HCEC 1CT (cell line): Measurements from ENCODE around the gene INPP5D.
"Not testable (repeated sequence)": the region's sequence is repeated elsewhere in the genome, so short reads cannot be mapped to it uniquely, and the experiment has no call there.

Source experiments
- DNase-seq: peaks from one replicate; pipeline ENCODE4 v3.0.0-alpha.2; 2017

INPP5D gene

GRCh38 chr2:233053928-233054784 lies 6.0 kb upstream of the INPP5D start:
- peak; percentile 35 for DNase-seq

GRCh38 chr2:233055362-233055761 lies 4.8 kb upstream of the INPP5D start:
- no peak for DNase-seq

- DNase-seq, result no peak
Measured at GRCh38 chr2:233056961-233057605, 3.1 kb upstream of the INPP5D start.

GRCh38 chr2:233058717-233059546 lies 1.2 kb upstream of the INPP5D start:
- DNase-seq, result no peak

GRCh38 chr2:233059547-233059796 lies 670 bp upstream of the INPP5D start:
- DNase-seq, result no peak

- no peak for DNase-seq
Measured at GRCh38 chr2:233060501-233060979, 398 bp downstream of the INPP5D start.

GRCh38 chr2:233060980-233061590 lies 943 bp downstream of the INPP5D start:
- DNase-seq, result no peak

GRCh38 chr2:233061591-233062450 lies 1.7 kb downstream of the INPP5D start:
- DNase-seq, result peak; percentile 13

- no peak for DNase-seq
Measured at GRCh38 chr2:233062451-233062850, 2.3 kb downstream of the INPP5D start.

- DNase-seq, result no peak
Measured at GRCh38 chr2:233062946-233063268, 2.8 kb downstream of the INPP5D start.

GRCh38 chr2:233063269-233063975 lies 3.3 kb downstream of the INPP5D start:
- DNase-seq, result no peak

- no peak for DNase-seq
Measured at GRCh38 chr2:233063976-233064411, 3.9 kb downstream of the INPP5D start.

GRCh38 chr2:233064530-233065199 lies 4.5 kb downstream of the INPP5D start:
- no peak for DNase-seq

- DNase-seq, result not testable (repeated sequence)
Measured at GRCh38 chr2:233065200-233065589, 5.1 kb downstream of the INPP5D start.

GRCh38 chr2:233065954-233066470 lies 5.9 kb downstream of the INPP5D start:
- DNase-seq, result no peak

GRCh38 chr2:233068762-233069418 lies 8.7 kb downstream of the INPP5D start:
- DNase-seq, result no peak

GRCh38 chr2:233072838-233073237 lies 12.7 kb downstream of the INPP5D start:
- no peak for DNase-seq

- no peak for DNase-seq
Measured at GRCh38 chr2:233074106-233074505, 14.0 kb downstream of the INPP5D start.

GRCh38 chr2:233075141-233075965 lies 15.2 kb downstream of the INPP5D start:
- DNase-seq, result no peak
